Neural cell (in vitro differentiated cells): Measurements from ENCODE around the gene LHB. TPM values are rescaled to one million over a fixed set of nuclear protein-coding genes. Genes with fewer than 3 reads are reported as not detected.

Source experiments
- H2AFZ ChIP-seq: fragments of 200-600, 300-800 bp; sonication (generic), shearing (Covaris generic); 2 replicates; pipeline ENCODE4 v1.6.0; 2014; ENCODE audit warnings: low read depth, mild to moderate bottlenecking, antibody characterized with exemption, low read length, moderate library complexity
- H3F3A ChIP-seq: fragments of 200-600 bp; shearing (Covaris generic); 2 replicates; pipeline ENCODE4 v1.6.1; 2016; ENCODE audit warnings: mild to moderate bottlenecking, moderate library complexity, mixed read lengths, antibody characterized with exemption, low read length; ENCODE audit not compliant: insufficient read depth, poor library complexity, severe bottlenecking
- H3K27ac ChIP-seq: fragments of 200-600, 300-800 bp; sonication (generic), shearing (Covaris generic); 2 replicates; pipeline ENCODE4 v1.5.1; 2014; ENCODE audit warnings: mild to moderate bottlenecking, low read length, moderate library complexity
- H3K27me3 ChIP-seq: fragments of 300-800, 200-600 bp; sonication (generic), shearing (Covaris generic); 2 replicates; pipeline ENCODE4 v1.6.0; 2014; ENCODE audit warnings: mild to moderate bottlenecking, low read depth, low read length, moderate library complexity; ENCODE audit not compliant: insufficient read depth
- H3K36me3 ChIP-seq: fragments of 300-800, 200-600 bp; sonication (generic), shearing (Covaris generic); 2 replicates; pipeline ENCODE4 v1.5.1; 2014; ENCODE audit warnings: mild to moderate bottlenecking, antibody characterized with exemption, low read length, moderate library complexity; ENCODE audit not compliant: insufficient read depth
- H3K4me2 ChIP-seq: fragments of 300-800, 200-600 bp; sonication (generic), shearing (Covaris generic); 2 replicates; pipeline ENCODE4 v1.6.0; 2014; ENCODE audit warnings: mild to moderate bottlenecking, low read length
- H3K4me3 ChIP-seq: fragments of 300-800, 200-600 bp; sonication (generic), shearing (Covaris generic); 2 replicates; pipeline ENCODE4 v1.5.1; 2014; ENCODE audit warnings: mild to moderate bottlenecking, low read length, moderate library complexity
- H3K79me2 ChIP-seq: fragments of 200-600 bp; shearing (Covaris generic); replicated peaks from 2 replicates; pipeline ENCODE4 v1.6.0; 2014; ENCODE audit warnings: mild to moderate bottlenecking, low read length, moderate library complexity; ENCODE audit not compliant: insufficient read depth
- H3K9ac ChIP-seq: fragments of 300-800, 200-600 bp; sonication (generic), shearing (Covaris generic); 2 replicates; pipeline ENCODE4 v1.6.1; 2016; ENCODE audit warnings: mild to moderate bottlenecking, low read length, mixed read lengths
- H3K9me2 ChIP-seq: fragments of 200-600 bp; shearing (Covaris generic); 2 replicates; pipeline ENCODE4 v1.6.1; 2016; ENCODE audit warnings: mild to moderate bottlenecking, low read length, mixed read lengths; ENCODE audit not compliant: insufficient read depth
- H3K9me3 ChIP-seq: fragments of 200-600, 300-800 bp; sonication (generic), shearing (Covaris generic); 2 replicates; pipeline ENCODE4 v1.6.1; 2016; ENCODE audit warnings: mild to moderate bottlenecking, mixed run types, low read length, moderate library complexity, mixed read lengths
- H4K20me1 ChIP-seq: fragments of 200-600 bp; shearing (Covaris generic); 2 replicates; pipeline ENCODE4 v1.6.1; 2016; ENCODE audit warnings: mild to moderate bottlenecking, mixed run types; ENCODE audit not compliant: insufficient read depth
- CTCF ChIP-seq: fragments of 450-650 bp; IDR thresholded peaks from 2 replicates; pipeline ENCODE4 v1.5.1; 2014; ENCODE audit warnings: antibody characterized with exemption, mild to moderate bottlenecking, moderate library complexity; ENCODE audit not compliant: poor library complexity, severe bottlenecking
- EP300 ChIP-seq: fragments of 450-650 bp; conservative IDR thresholded peaks from 2 replicates; pipeline ENCODE4 v1.6.1; 2014; ENCODE audit warnings: antibody characterized with exemption, mild to moderate bottlenecking, moderate library complexity; ENCODE audit not compliant: poor library complexity, severe bottlenecking
- EZH2 ChIP-seq: fragments of 200-600, 300-800 bp; shearing (Covaris generic), sonication (generic); IDR thresholded peaks from 2 replicates; pipeline ENCODE4 v1.6.1; 2014; ENCODE audit warnings: antibody characterized with exemption, low read length, borderline replicate concordance, mild to moderate bottlenecking; ENCODE audit not compliant: insufficient read depth, poor library complexity, severe bottlenecking
- MXI1 ChIP-seq: fragments of 450-650 bp; conservative IDR thresholded peaks from 2 replicates; pipeline ENCODE4 v1.6.1; 2014; ENCODE audit warnings: antibody characterized with exemption, mild to moderate bottlenecking; ENCODE audit not compliant: poor library complexity, severe bottlenecking
- POLR2AphosphoS5 ChIP-seq: IDR thresholded peaks from 2 replicates; pipeline ENCODE4 v1.6.1; 2012
- RAD21 ChIP-seq: fragments of 450-650 bp; conservative IDR thresholded peaks from 2 replicates; pipeline ENCODE4 v1.6.1; 2014; ENCODE audit warnings: antibody characterized with exemption, mild to moderate bottlenecking, moderate library complexity
- REST ChIP-seq: IDR thresholded peaks from 2 replicates; pipeline ENCODE4 v1.6.1; 2012; ENCODE audit warnings: borderline replicate concordance
- SMC3 ChIP-seq: fragments of 450-650 bp; conservative IDR thresholded peaks from 2 replicates; pipeline ENCODE4 v1.6.1; 2014; ENCODE audit warnings: antibody characterized with exemption, mild to moderate bottlenecking, moderate library complexity; ENCODE audit not compliant: poor library complexity
- TAF1 ChIP-seq: IDR thresholded peaks from 2 replicates; pipeline ENCODE4 v1.6.1; 2012; ENCODE audit warnings: low read depth
- polyA plus RNA-seq: library from polyadenylated mRNA; depleted of rRNA; stranded (reverse); fragments of >200 nt; gene quantifications from 2 replicates; pipeline ENCODE4 v1.2.3, GENCODE V29; 2014

LHB gene
- polyA plus RNA-seq, 1 donor from 2014 or later, result not detected

- Histone ChIP-seq H3F3A (no peaks in the 10 kb centered on the region), H3K4me3 (no peak overlapping the region), H3K27ac (no peak overlapping the region), H2AFZ (no peak overlapping the region), H3K27me3 (no peaks in the 10 kb centered on the region), H4K20me1 (no peaks in the 10 kb centered on the region), H3K9me3 (no peaks in the 10 kb centered on the region), H3K9me2 (no peaks in the 10 kb centered on the region), H3K9ac (no peak overlapping the region), H3K79me2 (peaks cover 6% of the 10 kb centered on the region), H3K36me3 (peaks cover 5% of the 10 kb centered on the region), H3K4me2 (no peak overlapping the region)
- no peak for TF ChIP-seq TAF1
- no peak for TF ChIP-seq RAD21
- no peak for TF ChIP-seq POLR2AphosphoS5
- TF ChIP-seq CTCF, result no peak
- TF ChIP-seq MXI1, result no peak
- TF ChIP-seq SMC3, result no peak
- TF ChIP-seq EZH2, result no peak
- TF ChIP-seq REST, result no peak
- TF ChIP-seq EP300, result no peak
Observed at GRCh38 chr19:48969276-48970138, 47.4 kb downstream of the LHB start.

- no peak overlapping the region for H2AFZ ChIP-seq
- H3K79me2 ChIP-seq, result peaks cover 6% of the 10 kb centered on the region
- H3F3A ChIP-seq, result no peaks in the 10 kb centered on the region
- H3K27ac ChIP-seq, result no peak overlapping the region
- H3K9me2 ChIP-seq, result no peaks in the 10 kb centered on the region
- H3K4me2 ChIP-seq, result no peak overlapping the region
- H4K20me1 ChIP-seq, result no peaks in the 10 kb centered on the region
- H3K36me3 ChIP-seq, result peaks cover 5% of the 10 kb centered on the region
- H3K4me3 ChIP-seq, result no peak overlapping the region
- no peak overlapping the region for H3K9ac ChIP-seq
- TF ChIP-seq MXI1, result no peak
- TF ChIP-seq POLR2AphosphoS5, result no peak
- no peak for TF ChIP-seq REST
- TF ChIP-seq TAF1, result no peak
- TF ChIP-seq SMC3, result no peak
- no peak for TF ChIP-seq RAD21
- TF ChIP-seq CTCF, result no peak
- no peak for TF ChIP-seq EP300
- TF ChIP-seq EZH2, result no peak
- H3K9me3 ChIP-seq, result no peaks in the 10 kb centered on the region
- H3K27me3 ChIP-seq, result no peaks in the 10 kb centered on the region
Observed at GRCh38 chr19:48968813-48969218, 48.1 kb downstream of the LHB start.
